ENCODE results near the gene JMJD7. TPM values are rescaled to one million over a fixed set of nuclear protein-coding genes. Genes with fewer than 3 reads are reported as not detected.

JMJD7 gene
- total and polyA plus RNA-seq, 9 of the 15 experiments (the other 6 are each of a cell fraction or from before 2014, with no cell fraction given): 1.2 to 13.9 (median 6.1) TPM

DNA sequence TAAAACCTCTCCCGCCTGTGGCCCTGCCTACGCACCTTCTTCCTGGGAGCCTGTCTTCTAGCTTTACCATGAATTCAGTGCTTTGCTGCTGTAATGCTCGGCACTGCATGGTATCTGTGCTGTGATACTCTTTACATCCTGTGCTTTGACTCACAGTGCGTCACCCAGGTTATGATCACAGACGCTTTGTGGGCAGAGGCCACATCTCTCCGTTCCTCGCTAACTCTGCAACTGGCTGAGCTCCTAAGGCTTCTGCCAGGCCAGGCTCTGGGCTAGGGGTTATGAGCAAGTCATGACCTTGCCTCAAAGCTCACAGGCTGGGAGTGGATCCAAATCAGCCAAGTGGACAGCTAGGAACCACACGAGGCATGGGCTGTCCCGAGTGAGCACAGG is 42.8 kb downstream of the JMJD7 start:
- Histone ChIP-seq H3K9me1 (ENCODE audit: control insufficient read depth, insufficient read depth, low read length) (no peaks in the 10 kb centered on the region), H3K27ac (ENCODE audit: extremely low read depth, low read depth, low read length) (no peak overlapping the region), H3K79me2 (ENCODE audit: control insufficient read depth, insufficient read depth, low read length) (no peaks in the 10 kb centered on the region), H3K9ac (ENCODE audit: insufficient read depth in 1 of 2, low read depth in 2 of 2, low read length in 2 of 2) (peak overlapping the region in 1 of 2 experiments; percentile 0; a peak in 1 of 4 replicates), H4K20me1 (replicated peaks; ENCODE audit: control insufficient read depth, insufficient read depth, low read length) (peaks cover 32% of the 10 kb centered on the region), H3K36me3 (ENCODE audit: control insufficient read depth, insufficient read depth, low read length) (no peaks in the 10 kb centered on the region), H3K9me3 (replicated peaks; ENCODE audit: control insufficient read depth, insufficient read depth, low read depth, low read length) (no peaks in the 10 kb centered on the region), H3K4me3 (no peak overlapping the region), H2AFZ (ENCODE audit: low read depth, low read length) (no peak overlapping the region), H3K4me2 (ENCODE audit: insufficient read depth, low read length) (no peak overlapping the region), H3K27me3 (ENCODE audit: control insufficient read depth in 2 of 2, insufficient read depth in 2 of 2, low read length in 2 of 2) (peaks cover 72 to 97% of the 10 kb centered on the region in 2 experiments; a peak in 4 of 5 replicates), H3K4me1 (replicated peaks in 1 of 2; ENCODE audit: control insufficient read depth in 2 of 2, insufficient read depth in 2 of 2, low read length in 2 of 2) (peaks cover 0 to 45% of the 10 kb centered on the region in 2 experiments; a peak in 3 of 5 replicates)
- ATAC-seq (no peak; the same call in 1 of the 3 replicates), FAIRE-seq (peak; percentile 55), DNase-seq (ENCODE audit: extremely low read depth in 1 of 4, low spot score in 3 of 4) (peak in 1 of 4 experiments; percentile 46)
- CTCF ChIA-PET (ENCODE audit: low intra/inter-chr PET ratio): no interaction called here
- POLR2A ChIA-PET: interaction anchor here (0.5 to 1.0 kb wide), 6 partner anchors 9 to 294 kb away, joined by 3 to 5 read pairs (median 3); no protein-coding TSS in a partner anchor
- 5% methylated on average over 9 of the region's 9 CpGs for WGBS (ENCODE audit: insufficient coverage, low coverage, missing lambda C conversion rate)
- in situ Hi-C loops (cut with MboI) (no loop called here), intact Hi-C loops (cut with micrococcal nuclease) (no loop called here)
- TF ChIP-seq, protein P1, sequence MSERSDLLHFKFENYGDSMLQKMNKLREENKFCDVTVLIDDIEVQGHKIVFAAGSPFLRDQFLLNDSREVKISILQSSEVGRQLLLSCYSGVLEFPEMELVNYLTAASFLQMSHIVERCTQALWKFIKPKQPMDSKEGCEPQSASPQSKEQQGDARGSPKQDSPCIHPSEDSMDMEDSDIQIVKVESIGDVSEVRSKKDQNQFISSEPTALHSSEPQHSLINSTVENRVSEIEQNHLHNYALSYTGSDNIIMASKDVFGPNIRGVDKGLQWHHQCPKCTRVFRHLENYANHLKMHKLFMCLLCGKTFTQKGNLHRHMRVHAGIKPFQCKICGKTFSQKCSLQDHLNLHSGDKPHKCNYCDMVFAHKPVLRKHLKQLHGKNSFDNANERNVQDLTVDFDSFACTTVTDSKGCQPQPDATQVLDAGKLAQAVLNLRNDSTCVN (CRISPR knock-in tag; IDR thresholded peaks at IDR 0.05): no peak
- TF ChIP-seq SMAD3 (CRISPR knock-in tag; conservative IDR thresholded peaks at IDR 0.05): no peak
- TF ChIP-seq, protein P2, sequence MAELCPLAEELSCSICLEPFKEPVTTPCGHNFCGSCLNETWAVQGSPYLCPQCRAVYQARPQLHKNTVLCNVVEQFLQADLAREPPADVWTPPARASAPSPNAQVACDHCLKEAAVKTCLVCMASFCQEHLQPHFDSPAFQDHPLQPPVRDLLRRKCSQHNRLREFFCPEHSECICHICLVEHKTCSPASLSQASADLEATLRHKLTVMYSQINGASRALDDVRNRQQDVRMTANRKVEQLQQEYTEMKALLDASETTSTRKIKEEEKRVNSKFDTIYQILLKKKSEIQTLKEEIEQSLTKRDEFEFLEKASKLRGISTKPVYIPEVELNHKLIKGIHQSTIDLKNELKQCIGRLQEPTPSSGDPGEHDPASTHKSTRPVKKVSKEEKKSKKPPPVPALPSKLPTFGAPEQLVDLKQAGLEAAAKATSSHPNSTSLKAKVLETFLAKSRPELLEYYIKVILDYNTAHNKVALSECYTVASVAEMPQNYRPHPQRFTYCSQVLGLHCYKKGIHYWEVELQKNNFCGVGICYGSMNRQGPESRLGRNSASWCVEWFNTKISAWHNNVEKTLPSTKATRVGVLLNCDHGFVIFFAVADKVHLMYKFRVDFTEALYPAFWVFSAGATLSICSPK (IDR thresholded peaks at IDR 0.05; ENCODE audit: borderline replicate concordance): no peak
- no peak for TF ChIP-seq MYC (IDR thresholded peaks at IDR 0.05; ENCODE audit: low read depth, low read length)
- TF ChIP-seq MYC (CRISPR knock-in tag; IDR thresholded peaks at IDR 0.05; ENCODE audit: borderline replicate concordance, low read depth): no peak
- no peak for TF ChIP-seq RBM14 (IDR thresholded peaks at IDR 0.05; ENCODE audit: borderline replicate concordance, insufficient read depth, low read depth, low read length)
- no peak for TF ChIP-seq POLR2A (conservative IDR thresholded peaks at IDR 0.05)
- TF ChIP-seq ZNF57 (CRISPR knock-in tag; IDR thresholded peaks at IDR 0.05): no peak
- BruUV-seq (replicated peaks): no TSS peak
